ENCODE measurements around the gene DRGX.

Gene DRGX

DNA sequence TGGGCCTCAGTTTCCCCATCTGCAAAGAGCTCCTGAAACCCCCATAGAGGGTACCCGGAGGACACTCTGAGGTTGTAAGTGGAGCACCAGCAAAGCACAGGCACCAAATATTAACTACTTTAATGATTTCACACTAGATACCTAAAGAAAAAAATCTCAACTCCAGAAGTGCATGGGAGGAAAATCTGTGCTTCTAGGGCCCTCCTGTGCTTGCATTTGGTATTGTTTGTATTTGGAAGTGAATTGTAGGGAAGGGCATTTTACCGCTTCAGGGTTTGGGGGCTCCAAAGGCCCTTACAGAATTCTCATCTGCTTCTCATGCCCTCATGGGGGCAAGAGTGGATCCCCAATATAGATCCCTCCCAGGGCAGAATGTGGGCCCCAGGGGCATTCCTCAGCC lies 22.4 kb upstream of the DRGX start:
- no peak overlapping the region for H3K9ac ChIP-seq (ENCODE audit: low read depth, low read length)

DNA sequence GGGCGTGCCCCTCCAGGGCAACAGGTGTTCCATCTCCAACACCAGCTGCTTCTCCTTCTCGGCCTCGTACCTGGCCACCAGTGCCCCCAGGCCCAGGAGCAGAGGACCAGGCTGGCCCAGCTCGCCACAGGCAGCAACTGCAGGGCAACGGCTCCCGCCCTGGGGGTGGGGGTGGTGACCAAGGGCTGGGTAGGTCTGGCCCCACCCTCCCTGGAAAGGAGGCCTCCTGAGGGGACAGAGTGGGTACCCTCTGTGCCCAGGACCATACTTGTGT lies 22.1 kb upstream of the DRGX start:
- H3K9ac ChIP-seq (ENCODE audit: low read depth, low read length), result no peak overlapping the region
- H3K9me3 ChIP-seq (replicated peaks; ENCODE audit: low read length), result no peaks in the 10 kb centered on the region
- H3K27me3 ChIP-seq (ENCODE audit: control insufficient read depth, insufficient read depth, low read length), result peaks cover 31% of the 10 kb centered on the region
- no peaks in the 10 kb centered on the region for H3K36me3 ChIP-seq (ENCODE audit: insufficient read depth, low read length)
- no peak overlapping the region for H3K4me2 ChIP-seq (ENCODE audit: low read length)
- H3K4me1 ChIP-seq (ENCODE audit: control insufficient read depth, insufficient read depth, low read length), result no peaks in the 10 kb centered on the region
- H3K4me3 ChIP-seq (ENCODE audit: low read length), result no peak overlapping the region

More for the DNA sequence above, 22.4 kb upstream of the DRGX start:
- Histone ChIP-seq H3K4me3 (ENCODE audit: low read length) (no peak overlapping the region), H3K4me2 (ENCODE audit: low read length) (no peak overlapping the region), H3K9me3 (replicated peaks; ENCODE audit: low read length) (no peaks in the 10 kb centered on the region), H3K27me3 (ENCODE audit: control insufficient read depth, insufficient read depth, low read length) (peaks cover 28% of the 10 kb centered on the region), H3K36me3 (ENCODE audit: insufficient read depth, low read length) (no peaks in the 10 kb centered on the region), H3K4me1 (ENCODE audit: control insufficient read depth, insufficient read depth, low read length) (no peaks in the 10 kb centered on the region)

DNA sequence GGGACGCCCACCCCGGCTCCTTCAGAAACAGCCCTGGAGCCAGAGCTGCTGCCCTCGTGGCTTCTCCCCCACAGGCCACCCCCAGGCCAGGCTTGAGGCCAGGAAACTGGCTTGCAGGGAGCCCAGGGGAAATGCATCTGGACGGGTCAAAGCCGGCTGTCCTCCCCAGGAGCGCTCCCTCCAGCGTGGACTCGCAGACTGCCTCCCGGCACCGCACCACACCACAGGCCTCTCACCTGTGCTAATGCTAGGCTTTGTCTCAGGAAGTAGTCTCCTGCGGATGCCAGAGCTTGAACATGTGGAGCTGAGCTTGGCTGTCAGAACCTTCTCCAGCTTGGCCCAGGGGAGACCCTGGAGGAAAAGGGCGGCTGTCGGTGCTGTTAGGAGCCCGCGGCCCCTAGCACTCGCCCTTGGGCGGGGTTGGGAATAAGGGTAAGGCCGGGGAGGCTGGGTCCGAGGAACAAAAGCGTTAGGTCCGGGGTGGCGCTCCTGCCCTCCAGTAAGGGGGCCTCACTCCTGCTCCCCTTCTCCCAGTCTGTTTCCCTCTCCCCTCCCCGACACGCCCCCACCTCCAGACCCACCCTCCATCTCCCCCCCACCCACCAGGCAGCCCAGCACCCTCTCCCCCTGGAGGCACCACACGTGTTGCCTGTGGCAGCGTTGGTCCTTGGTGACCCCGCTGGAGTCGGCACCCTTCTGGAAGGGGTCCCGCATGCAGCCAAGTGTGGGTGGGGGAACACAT lies 21.6 kb upstream of the DRGX start:
- no peaks in the 10 kb centered on the region for H3K4me1 ChIP-seq (ENCODE audit: control insufficient read depth, insufficient read depth, low read length)

DNA sequence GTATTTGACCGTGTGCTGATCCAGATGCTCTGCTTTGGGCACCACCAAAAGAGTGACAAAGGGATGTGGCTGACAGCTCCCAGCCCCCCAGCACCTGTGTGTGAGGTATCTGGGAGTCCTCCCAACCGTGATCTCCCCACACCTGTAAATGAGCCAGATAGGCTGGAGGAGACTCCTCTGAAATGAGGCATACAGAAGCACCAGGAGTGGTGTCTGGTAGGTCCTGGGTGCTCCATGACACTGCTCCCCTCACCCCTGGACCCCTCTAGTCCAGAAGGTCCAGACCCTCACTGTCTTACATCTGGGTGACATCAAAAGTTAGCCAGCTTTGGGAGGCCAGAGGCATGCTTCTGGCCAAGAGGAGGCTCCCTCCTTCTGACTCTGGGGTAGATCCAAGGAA lies 20.0 kb upstream of the DRGX start:
- H3K9ac ChIP-seq (ENCODE audit: low read depth, low read length), result no peak overlapping the region
- no peaks in the 10 kb centered on the region for H3K36me3 ChIP-seq (ENCODE audit: insufficient read depth, low read length)
- no peaks in the 10 kb centered on the region for H3K4me1 ChIP-seq (ENCODE audit: control insufficient read depth, insufficient read depth, low read length)
- no peak overlapping the region for H3K4me2 ChIP-seq (ENCODE audit: low read length)
- H3K4me3 ChIP-seq (ENCODE audit: low read length), result no peak overlapping the region
- no peaks in the 10 kb centered on the region for H3K9me3 ChIP-seq (replicated peaks; ENCODE audit: low read length)
- peaks cover 52% of the 10 kb centered on the region for H3K27me3 ChIP-seq (ENCODE audit: control insufficient read depth, insufficient read depth, low read length)

More for the DNA sequence above, 21.6 kb upstream of the DRGX start:
- Histone ChIP-seq H3K36me3 (ENCODE audit: insufficient read depth, low read length) (no peaks in the 10 kb centered on the region), H3K27me3 (ENCODE audit: control insufficient read depth, insufficient read depth, low read length) (peaks cover 36% of the 10 kb centered on the region), H3K4me3 (ENCODE audit: low read length) (no peak overlapping the region), H3K9me3 (replicated peaks; ENCODE audit: low read length) (no peaks in the 10 kb centered on the region), H3K4me2 (ENCODE audit: low read length) (no peak overlapping the region), H3K9ac (ENCODE audit: low read depth, low read length) (no peak overlapping the region)

DNA sequence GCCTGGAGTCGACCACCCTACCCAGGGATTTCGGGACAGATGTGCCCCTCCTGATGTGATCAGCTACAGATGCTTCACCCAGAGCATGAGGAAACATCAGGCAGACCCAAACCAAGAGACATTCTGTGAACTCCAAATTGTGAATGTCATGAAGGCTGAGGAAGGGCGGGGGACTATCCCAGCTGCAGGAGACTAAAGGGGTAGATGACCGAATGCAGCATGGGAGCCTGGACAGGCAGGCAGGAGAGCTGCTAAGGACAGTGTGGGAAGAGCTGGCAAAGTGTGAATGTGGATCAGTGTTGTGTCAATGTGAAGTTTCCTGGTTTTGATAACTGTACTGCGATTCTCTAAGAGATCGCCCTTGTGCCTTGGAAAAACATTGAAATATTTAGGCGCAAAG lies 19.2 kb upstream of the DRGX start:
- Histone ChIP-seq H3K4me1 (ENCODE audit: control insufficient read depth, insufficient read depth, low read length) (no peaks in the 10 kb centered on the region), H3K4me2 (ENCODE audit: low read length) (no peak overlapping the region), H3K36me3 (ENCODE audit: insufficient read depth, low read length) (no peaks in the 10 kb centered on the region), H3K9ac (ENCODE audit: low read depth, low read length) (no peak overlapping the region), H3K27me3 (ENCODE audit: control insufficient read depth, insufficient read depth, low read length) (peaks cover 59% of the 10 kb centered on the region), H3K4me3 (ENCODE audit: low read length) (no peak overlapping the region), H3K9me3 (replicated peaks; ENCODE audit: low read length) (no peaks in the 10 kb centered on the region)

DNA sequence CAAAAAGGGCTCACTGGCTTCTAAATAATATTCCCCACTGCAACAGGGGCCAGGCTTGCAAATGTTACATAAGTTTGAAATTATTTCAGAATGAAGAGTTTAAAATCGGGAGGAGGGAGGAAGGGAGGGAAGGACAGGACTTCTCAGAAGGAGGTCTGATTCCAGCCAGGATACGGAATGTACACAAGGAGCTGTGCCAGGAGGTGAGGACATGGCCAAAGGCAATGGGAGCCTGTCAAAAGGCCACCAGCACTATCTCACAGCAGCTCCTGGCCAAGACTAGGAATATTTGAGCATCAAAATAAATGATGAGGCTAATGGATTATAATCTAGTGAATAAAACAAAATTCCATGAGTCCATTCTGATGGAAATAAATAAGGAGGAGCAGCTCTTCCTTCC lies 18.6 kb upstream of the DRGX start:
- no peaks in the 10 kb centered on the region for H3K36me3 ChIP-seq (ENCODE audit: insufficient read depth, low read length)
- peaks cover 65% of the 10 kb centered on the region for H3K27me3 ChIP-seq (ENCODE audit: control insufficient read depth, insufficient read depth, low read length)
- no peaks in the 10 kb centered on the region for H3K4me1 ChIP-seq (ENCODE audit: control insufficient read depth, insufficient read depth, low read length)
- H3K4me2 ChIP-seq (ENCODE audit: low read length), result no peak overlapping the region
- no peak overlapping the region for H3K9ac ChIP-seq (ENCODE audit: low read depth, low read length)
- H3K4me3 ChIP-seq (ENCODE audit: low read length), result no peak overlapping the region
- H3K9me3 ChIP-seq (replicated peaks; ENCODE audit: low read length), result no peaks in the 10 kb centered on the region

DNA sequence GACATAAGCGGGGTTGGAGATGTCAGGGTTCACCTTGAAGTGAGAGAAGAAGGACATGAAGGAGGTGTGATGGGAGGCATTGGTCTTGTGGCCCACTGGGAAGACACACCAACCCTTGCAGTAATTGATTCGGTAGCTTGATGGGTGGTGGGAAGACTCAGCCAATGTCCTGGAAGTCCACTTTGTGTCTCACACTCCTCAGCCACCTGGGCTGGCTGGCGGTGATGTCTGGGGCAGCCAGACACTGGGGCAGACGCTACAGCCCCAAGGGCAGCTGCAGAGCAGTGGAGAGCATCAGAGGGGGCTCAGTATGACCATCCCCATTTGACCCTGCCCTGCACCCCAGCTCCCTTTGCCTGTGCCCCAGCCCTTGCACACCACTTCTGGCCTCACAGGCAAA lies 16.7 kb upstream of the DRGX start:
- Histone ChIP-seq H3K4me1 (ENCODE audit: control insufficient read depth, insufficient read depth, low read length) (no peaks in the 10 kb centered on the region), H3K9me3 (replicated peaks; ENCODE audit: low read length) (no peaks in the 10 kb centered on the region), H3K4me3 (ENCODE audit: low read length) (no peak overlapping the region), H3K9ac (ENCODE audit: low read depth, low read length) (no peak overlapping the region), H3K36me3 (ENCODE audit: insufficient read depth, low read length) (no peaks in the 10 kb centered on the region), H3K27me3 (ENCODE audit: control insufficient read depth, insufficient read depth, low read length) (peaks cover 80% of the 10 kb centered on the region), H3K4me2 (ENCODE audit: low read length) (no peak overlapping the region)

DNA sequence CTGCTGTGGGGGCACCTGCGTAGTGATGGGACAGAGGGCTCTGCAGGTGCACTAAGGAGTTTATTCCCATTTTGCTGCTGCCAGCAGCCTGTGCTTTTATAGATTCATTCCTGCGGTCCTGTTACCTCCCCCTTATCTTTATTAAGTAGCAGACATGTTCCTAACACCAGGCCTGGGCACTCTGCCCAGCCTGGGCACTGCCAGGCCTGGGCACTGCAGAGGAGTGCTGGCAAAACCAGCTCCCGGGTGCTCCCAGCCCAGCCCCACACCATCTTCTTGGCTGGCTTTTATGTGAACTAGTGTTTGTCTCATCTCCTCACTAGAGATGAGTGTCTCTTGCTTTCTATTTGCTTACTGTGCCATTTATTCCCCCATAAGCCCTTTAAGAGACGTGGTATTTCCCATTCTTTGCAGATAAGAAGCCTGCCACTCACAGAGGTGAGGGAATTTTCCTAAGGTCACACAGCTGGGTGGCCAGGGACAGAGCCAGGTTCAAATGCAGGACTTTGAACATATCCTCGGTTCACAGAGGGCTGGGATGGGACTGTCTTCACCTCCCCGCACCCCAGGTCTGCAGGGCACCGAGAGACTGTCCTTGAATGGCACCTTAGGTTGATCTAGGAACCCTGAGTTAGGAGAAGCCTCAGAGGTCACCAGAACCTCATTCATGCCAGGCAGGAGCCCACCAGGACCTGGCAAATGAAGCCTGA lies 14.6 kb upstream of the DRGX start:
- no peaks in the 10 kb centered on the region for H3K4me1 ChIP-seq (ENCODE audit: control insufficient read depth, insufficient read depth, low read length)
- H3K27me3 ChIP-seq (ENCODE audit: control insufficient read depth, insufficient read depth, low read length), result peaks cover 89% of the 10 kb centered on the region
- no peaks in the 10 kb centered on the region for H3K36me3 ChIP-seq (ENCODE audit: insufficient read depth, low read length)
- H3K4me3 ChIP-seq (ENCODE audit: low read length), result no peak overlapping the region
- no peak overlapping the region for H3K4me2 ChIP-seq (ENCODE audit: low read length)
- no peak overlapping the region for H3K9ac ChIP-seq (ENCODE audit: low read depth, low read length)
- H3K9me3 ChIP-seq (replicated peaks; ENCODE audit: low read length), result no peaks in the 10 kb centered on the region

DNA sequence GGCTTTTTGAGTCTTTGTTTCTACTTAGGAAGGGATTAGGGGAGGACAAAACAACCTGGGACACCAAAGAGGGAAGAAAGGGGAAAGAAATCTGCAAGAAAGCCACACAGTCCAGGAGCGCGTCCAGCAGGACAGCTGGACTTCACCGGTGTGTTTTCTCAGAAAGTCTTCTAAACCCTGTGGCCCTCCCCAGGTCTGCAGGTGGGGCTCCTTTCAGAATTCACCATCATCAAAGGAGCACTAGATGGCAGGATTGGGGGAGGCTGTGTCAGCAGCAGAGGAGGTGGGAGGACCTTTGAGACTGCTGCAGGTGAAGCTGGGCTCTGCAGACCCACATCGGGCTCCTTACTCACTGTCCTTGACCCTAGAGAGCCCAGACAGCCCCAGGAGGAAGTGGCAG lies 13.9 kb upstream of the DRGX start:
- no peak overlapping the region for H3K4me3 ChIP-seq (ENCODE audit: low read length)
- H3K9ac ChIP-seq (ENCODE audit: low read depth, low read length), result no peak overlapping the region
- no peaks in the 10 kb centered on the region for H3K36me3 ChIP-seq (ENCODE audit: insufficient read depth, low read length)
- H3K9me3 ChIP-seq (replicated peaks; ENCODE audit: low read length), result no peaks in the 10 kb centered on the region
- H3K27me3 ChIP-seq (ENCODE audit: control insufficient read depth, insufficient read depth, low read length), result peaks cover 89% of the 10 kb centered on the region
- H3K4me1 ChIP-seq (ENCODE audit: control insufficient read depth, insufficient read depth, low read length), result no peaks in the 10 kb centered on the region
- no peak overlapping the region for H3K4me2 ChIP-seq (ENCODE audit: low read length)

DNA sequence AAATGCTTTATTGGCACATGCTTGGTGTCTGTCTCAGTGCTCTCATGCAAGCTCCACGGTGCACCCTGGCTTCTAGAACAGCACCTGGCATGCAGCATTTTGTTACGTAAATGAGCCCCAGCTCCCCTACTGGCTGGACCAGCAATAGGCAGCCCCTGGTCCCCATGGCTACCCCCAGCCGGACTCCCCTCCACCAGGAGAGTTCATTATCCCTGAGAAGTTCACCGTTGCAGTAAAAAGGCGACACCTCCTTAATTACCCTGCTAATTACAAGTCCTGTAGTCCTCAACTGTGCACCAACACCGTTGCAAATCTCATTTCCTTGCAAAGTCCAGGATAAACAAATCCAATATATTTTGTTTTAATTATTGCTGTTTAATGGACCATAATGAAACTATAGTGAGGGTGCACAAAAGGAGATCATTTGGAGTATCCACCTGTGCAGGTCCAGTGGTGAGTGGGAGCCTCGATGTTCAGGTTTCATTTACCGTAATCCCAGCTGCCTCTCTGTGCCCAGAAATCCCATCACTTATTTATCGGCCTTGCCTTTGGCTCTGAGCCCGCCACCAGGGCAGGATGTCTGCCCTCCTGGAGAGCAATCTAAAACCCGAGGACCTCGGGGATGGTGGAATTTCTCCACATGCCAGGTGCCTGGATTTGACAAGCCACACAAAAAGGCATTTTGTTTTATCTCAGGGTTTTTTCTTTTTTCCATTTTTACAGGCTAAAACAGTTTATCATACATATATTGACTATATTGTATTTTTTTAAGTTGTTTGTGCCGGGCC lies 12.8 kb upstream of the DRGX start:
- Histone ChIP-seq H3K4me2 (ENCODE audit: low read length) (no peak overlapping the region), H3K9me3 (replicated peaks; ENCODE audit: low read length) (no peaks in the 10 kb centered on the region), H3K4me3 (ENCODE audit: low read length) (no peak overlapping the region), H3K27me3 (ENCODE audit: control insufficient read depth, insufficient read depth, low read length) (peaks cover 89% of the 10 kb centered on the region), H3K9ac (ENCODE audit: low read depth, low read length) (no peak overlapping the region), H3K4me1 (ENCODE audit: control insufficient read depth, insufficient read depth, low read length) (no peaks in the 10 kb centered on the region), H3K36me3 (ENCODE audit: insufficient read depth, low read length) (no peaks in the 10 kb centered on the region)

DNA sequence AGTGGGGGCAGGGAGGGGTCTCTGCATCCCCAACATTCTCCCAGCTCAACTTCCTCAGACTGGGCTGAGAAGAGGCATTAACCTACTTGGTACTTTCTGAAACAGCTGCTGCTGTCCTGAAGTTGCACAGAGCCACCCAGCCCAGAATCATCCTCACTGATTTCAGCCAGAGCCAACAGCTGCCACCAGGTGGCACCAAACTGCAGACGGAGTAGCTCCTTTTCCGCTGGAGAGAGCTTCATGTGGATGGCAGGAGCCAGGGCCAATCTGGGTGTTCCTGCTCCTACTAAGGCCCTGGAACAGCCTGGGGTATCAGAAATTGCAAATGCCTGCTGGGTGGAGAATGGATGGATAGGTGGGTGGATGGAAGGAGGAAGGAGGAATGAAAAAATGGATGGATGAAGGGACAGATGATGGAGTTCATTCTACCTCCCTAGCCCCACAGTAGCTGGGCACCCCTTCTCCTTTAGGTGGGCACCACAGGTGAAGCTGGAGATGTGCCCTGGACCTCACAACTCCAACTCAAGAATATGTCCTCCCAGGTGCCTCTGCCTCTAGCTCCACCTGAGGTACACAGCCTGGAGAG lies 11.8 kb upstream of the DRGX start:
- Histone ChIP-seq H3K9me3 (replicated peaks; ENCODE audit: low read length) (no peaks in the 10 kb centered on the region), H3K9ac (ENCODE audit: low read depth, low read length) (no peak overlapping the region), H3K4me1 (ENCODE audit: control insufficient read depth, insufficient read depth, low read length) (no peaks in the 10 kb centered on the region), H3K36me3 (ENCODE audit: insufficient read depth, low read length) (no peaks in the 10 kb centered on the region), H3K4me3 (ENCODE audit: low read length) (no peak overlapping the region), H3K27me3 (ENCODE audit: control insufficient read depth, insufficient read depth, low read length) (peaks cover 88% of the 10 kb centered on the region), H3K4me2 (ENCODE audit: low read length) (no peak overlapping the region)
